Heart left ventricle (tissue), 16 donors: Measurements from ENCODE around the gene NFAT5. TPM values are rescaled to one million over a fixed set of nuclear protein-coding genes. Genes with fewer than 3 reads are reported as not detected.
"Not testable (repeated sequence)": the region's sequence is repeated elsewhere in the genome, so short reads cannot be mapped to it uniquely, and the experiment has no call there.

Experiments used
- ATAC-seq, 4 donors: fragments of 200-7000 bp; cut with Tn5 transposase; one replicate each; pipeline ENCODE4 v1.9.1; 2020 to 2022; ENCODE audit warnings: moderate library complexity in 4 of 4, mild to moderate bottlenecking in 3 of 4, moderate number of reproducible peaks in 1 of 4
- DNase-seq, 5 donors: peaks; one replicate each; pipeline ENCODE4 v3.0.0-alpha.2; 2020
- H3K27ac ChIP-seq, 12 donors: fragments of 200-600 bp; sonication (generic) in 4 of 12; one replicate each; pipeline versions ENCODE4 v1.5.0 to v1.8.0; 2016 to 2022; ENCODE audit warnings: mild to moderate bottlenecking in 2 of 12
- H3K27me3 ChIP-seq, 9 donors: fragments of 200-600 bp; sonication (generic) in 2 of 9; one replicate each; pipeline versions ENCODE4 v1.5.1 to v1.8.0; 2016 to 2022; ENCODE audit warnings: mild to moderate bottlenecking in 3 of 9
- H3K36me3 ChIP-seq, 9 donors: fragments of 200-600 bp; sonication (generic) in 2 of 9; one replicate each; pipeline versions ENCODE4 v1.5.0 to v1.8.0; 2018 to 2022; ENCODE audit warnings: mild to moderate bottlenecking in 2 of 9
- H3K4me1 ChIP-seq, 12 donors: fragments of 200-600 bp; sonication (generic) in 4 of 12; one replicate each; pipeline versions ENCODE4 v1.5.0 to v1.8.0; 2016 to 2022; ENCODE audit warnings: mild to moderate bottlenecking in 3 of 12
- H3K4me3 ChIP-seq, 12 donors: fragments of 200-600 bp; sonication (generic) in 4 of 12; one replicate each; pipeline versions ENCODE4 v1.5.0 to v1.8.0; 2017 to 2022; ENCODE audit warnings: mild to moderate bottlenecking in 9 of 12, moderate library complexity in 4 of 12
- H3K9me3 ChIP-seq, 12 donors: fragments of 200-600 bp; sonication (generic) in 4 of 12; one replicate each; pipeline versions ENCODE4 v1.5.0 to v1.8.0; 2016 to 2022; ENCODE audit warnings: mild to moderate bottlenecking in 1 of 12
- CTCF ChIP-seq, 12 donors: fragments of 200-600 bp; sonication (generic) in 4 of 12; IDR thresholded peaks; one replicate each; pipeline versions ENCODE4 v1.5.0 to v1.8.0; 2018 to 2022; ENCODE audit warnings: antibody characterized with exemption in 12 of 12, mild to moderate bottlenecking in 5 of 12
- POLR2A ChIP-seq, 2 donors: fragments of 450-650 bp; IDR thresholded peaks; one replicate each; pipeline ENCODE4 v1.6.1; 2017; ENCODE audit warnings: antibody characterized with exemption in 2 of 2, mild to moderate bottlenecking in 2 of 2, moderate library complexity in 2 of 2
- WGBS, 4 donors: extraction: QIAGEN DNeasy Blood & Tissue Kit in 2 of 4; methylation state at CpG; one replicate each; pipeline versions ENCODE4 v1.1.5 to v1.1.7; 2013 to 2018; 5-methylcytosine and 5-hydroxymethylcytosine counted together
- intact Hi-C, 10 donors: fragments of 100-400 bp; cut with DNase I; formaldehyde crosslinking; loops; one replicate each; pipeline versions ENCODE4 v1.11.1 to v1.14.2; 2022
- polyA plus RNA-seq, 2 donors: library from polyadenylated mRNA; stranded (reverse); fragments of 200-250 nt; gene quantifications; one replicate each; pipeline ENCODE4 v1.2.3, GENCODE V29; 2013
- total RNA-seq, 9 donors: library from RNA; depleted of rRNA in 2 of 9; stranded (reverse); fragments of >200 nt in 2 of 9; fragmentation: NEBNext Ultra II Directional in 3 of 9; extraction: Animal tissue kit (Norgen Biotek cat#: 25700) in 3 of 9; gene quantifications; one replicate each; pipeline versions ENCODE4 v1.1.0 to v1.2.4, GENCODE V29; 2016 to 2023
- donor health status: ischemic (EF 13 %, LVEDD 7.1; RV severe dilation, severe dysfunction).
- donor health status: healthy with polysubstance abuse.
- donor health status: DM: no; HTN: yes; CAD: no.
- donor health status: DM: no; HTN: no; CAD: no.
- donor health status: ischemic (EF 25% LVEDD 6.9; RV normal size, moderate dysfunction).
- donor health status: ischemic (EF 25% LVEDD 5.7; RV mildly dilated, moderate dysfunction).
- donor health status: healthy.
- donor health status: DM: yes; HTN: yes; CAD: no.
- donor health status: ischemic (EF 35%, LVEDD 5.7; RV mildly dilated, moderate dysfunction).
- donor health status: nonischemic (EF 11% LVEDD 7.7; RV severe dilation, severe dysfunction).
- donor health status: DM: yes; HTN: yes; CAD: no.
- donor health status: PGD.
- donor health status: ischemic (EF 29% LVEDD 5.4; RV normal size, mild dysfunction).
- donor health status: nonischemic (EF 23%, LVEDD 6.1; RV moderate dilation, normal function).

Gene NFAT5
- total and polyA plus RNA-seq, 11 donors, result 4.9 to 30.5 (median 20.6) TPM

GRCh38 chr16:69537706-69538080 lies 28.1 kb upstream of the NFAT5 start:
- intact Hi-C loops, result loop anchor here in 1 of 10 donors (10.0 kb wide), 1 partner anchor 53 kb away; no protein-coding TSS in a partner anchor
- ATAC-seq (no peak), DNase-seq (no peak)
- TF ChIP-seq CTCF (IDR thresholded peaks at IDR 0.05) (no peak), POLR2A (IDR thresholded peaks at IDR 0.05) (no peak)
- H3K36me3 ChIP-seq, result no peaks in the 10 kb centered on the region
- WGBS, 4 donors, result 67 to 82% (median 74%) methylated on average over 2 of the region's 2 CpGs
- H3K9me3 ChIP-seq, result no peaks in the 10 kb centered on the region
- peaks cover 0 to 4% (median 0%) of the 10 kb centered on the region in 9 donors for H3K27me3 ChIP-seq
- no peak overlapping the region for H3K4me3 ChIP-seq
- H3K4me1 ChIP-seq, result peaks cover 0 to 25% (median 0%) of the 10 kb centered on the region in 12 donors
- no peak overlapping the region for H3K27ac ChIP-seq

- ATAC-seq (no peak), DNase-seq (no peak)
- no peak for TF ChIP-seq POLR2A (IDR thresholded peaks at IDR 0.05)
- no peak for TF ChIP-seq CTCF (IDR thresholded peaks at IDR 0.05)
- Histone ChIP-seq H3K4me1 (peaks cover 0 to 25% (median 0%) of the 10 kb centered on the region in 12 donors), H3K9me3 (no peaks in the 10 kb centered on the region), H3K27me3 (peaks cover 0 to 4% (median 0%) of the 10 kb centered on the region in 9 donors), H3K36me3 (no peaks in the 10 kb centered on the region), H3K27ac (no peak overlapping the region), H3K4me3 (no peak overlapping the region)
- WGBS, 4 donors, result 78 to 90% (median 80%) methylated on average over 1 of the region's 1 CpG
- intact Hi-C loops, result loop anchor here in 1 of 10 donors (10.0 kb wide), 1 partner anchor 54 kb away; no protein-coding TSS in a partner anchor
These were observed 27.0 kb upstream of the NFAT5 start for GRCh38 chr16:69538808-69539207.

- Histone ChIP-seq H3K4me3 (no peak overlapping the region), H3K27me3 (no peaks in the 10 kb centered on the region), H3K4me1 (peaks cover 0 to 11% (median 0%) of the 10 kb centered on the region in 12 donors), H3K36me3 (no peaks in the 10 kb centered on the region), H3K27ac (no peak overlapping the region), H3K9me3 (no peaks in the 10 kb centered on the region)
- intact Hi-C loops, result no loop called here
- DNase-seq, result no peak
- no peak for TF ChIP-seq POLR2A (IDR thresholded peaks at IDR 0.05)
- TF ChIP-seq CTCF (IDR thresholded peaks at IDR 0.05), result no peak
- no peak for ATAC-seq
These were observed 22.8 kb upstream of the NFAT5 start for GRCh38 chr16:69542974-69543373.

GRCh38 chr16:69544088-69544487 lies 21.7 kb upstream of the NFAT5 start:
- intact Hi-C loops, result no loop called here
- TF ChIP-seq POLR2A (IDR thresholded peaks at IDR 0.05) (no peak), CTCF (IDR thresholded peaks at IDR 0.05) (no peak)
- peaks cover 0 to 2% (median 0%) of the 10 kb centered on the region in 9 donors for H3K27me3 ChIP-seq
- WGBS, 4 donors, result 87 to 91% (median 88%) methylated on average over 3 of the region's 3 CpGs
- DNase-seq (no peak), ATAC-seq (no peak)
- H3K36me3 ChIP-seq, result no peaks in the 10 kb centered on the region
- H3K9me3 ChIP-seq, result no peaks in the 10 kb centered on the region
- no peak overlapping the region for H3K4me3 ChIP-seq
- H3K27ac ChIP-seq, result no peak overlapping the region
- peaks cover 0 to 11% (median 0%) of the 10 kb centered on the region in 12 donors for H3K4me1 ChIP-seq

GRCh38 chr16:69546663-69547062 lies 19.1 kb upstream of the NFAT5 start:
- 89 to 94% (median 92%) methylated on average over 6 of the region's 6 CpGs for WGBS, 4 donors
- H3K4me1 ChIP-seq, intact Hi-C loops, ATAC-seq, H3K9me3 ChIP-seq, H3K27me3 ChIP-seq, H3K27ac ChIP-seq, DNase-seq, H3K4me3 ChIP-seq, H3K36me3 ChIP-seq: not testable (repeated sequence)
